ENCODE results near the gene LCORL. TPM values are rescaled to one million over a fixed set of nuclear protein-coding genes. Genes with fewer than 3 reads are reported as not detected.

LCORL gene
- total RNA-seq, 4 donors from 2014 or later = 6.1 to 17.5 (median 8.2) TPM

DNA sequence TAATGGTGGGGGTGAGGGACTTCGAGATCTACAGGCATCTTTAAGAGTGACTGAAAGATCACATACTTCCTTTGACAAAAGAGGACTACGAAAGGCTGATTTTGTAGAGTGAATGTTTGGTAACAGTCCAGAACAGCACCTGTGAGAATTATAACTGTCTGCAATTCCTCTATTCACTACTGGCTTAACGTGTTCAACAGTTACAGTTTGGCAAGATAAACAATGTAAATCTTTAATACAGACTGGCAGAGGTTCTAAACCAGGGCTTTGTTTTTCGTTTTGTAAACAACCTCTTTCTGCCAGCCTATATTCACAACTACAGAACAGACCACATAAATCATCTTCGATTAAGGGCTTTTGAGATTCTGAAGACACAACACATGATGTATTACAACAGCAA is 143.9 kb downstream of the LCORL start:
- H3K4me1 ChIP-seq = no peaks in the 10 kb centered on the region
- WGBS, 2 donors = 57 to 67% methylated on average over 5 of the region's 5 CpGs
- TF ChIP-seq, protein P1, sequence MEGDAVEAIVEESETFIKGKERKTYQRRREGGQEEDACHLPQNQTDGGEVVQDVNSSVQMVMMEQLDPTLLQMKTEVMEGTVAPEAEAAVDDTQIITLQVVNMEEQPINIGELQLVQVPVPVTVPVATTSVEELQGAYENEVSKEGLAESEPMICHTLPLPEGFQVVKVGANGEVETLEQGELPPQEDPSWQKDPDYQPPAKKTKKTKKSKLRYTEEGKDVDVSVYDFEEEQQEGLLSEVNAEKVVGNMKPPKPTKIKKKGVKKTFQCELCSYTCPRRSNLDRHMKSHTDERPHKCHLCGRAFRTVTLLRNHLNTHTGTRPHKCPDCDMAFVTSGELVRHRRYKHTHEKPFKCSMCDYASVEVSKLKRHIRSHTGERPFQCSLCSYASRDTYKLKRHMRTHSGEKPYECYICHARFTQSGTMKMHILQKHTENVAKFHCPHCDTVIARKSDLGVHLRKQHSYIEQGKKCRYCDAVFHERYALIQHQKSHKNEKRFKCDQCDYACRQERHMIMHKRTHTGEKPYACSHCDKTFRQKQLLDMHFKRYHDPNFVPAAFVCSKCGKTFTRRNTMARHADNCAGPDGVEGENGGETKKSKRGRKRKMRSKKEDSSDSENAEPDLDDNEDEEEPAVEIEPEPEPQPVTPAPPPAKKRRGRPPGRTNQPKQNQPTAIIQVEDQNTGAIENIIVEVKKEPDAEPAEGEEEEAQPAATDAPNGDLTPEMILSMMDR (IDR thresholded peaks at IDR 0.05) = no peak
- TF ChIP-seq POLR2A (IDR thresholded peaks at IDR 0.05) = no peak
- no peak overlapping the region for H3K4me3 ChIP-seq
- no peak for DNase-seq
- no peak overlapping the region for H3K27ac ChIP-seq
- H3K36me3 ChIP-seq = no peaks in the 10 kb centered on the region
- H3K9me3 ChIP-seq = no peaks in the 10 kb centered on the region
- intact Hi-C loops (cut with DNase I) = no loop called here
- H3K27me3 ChIP-seq = no peaks in the 10 kb centered on the region

DNA sequence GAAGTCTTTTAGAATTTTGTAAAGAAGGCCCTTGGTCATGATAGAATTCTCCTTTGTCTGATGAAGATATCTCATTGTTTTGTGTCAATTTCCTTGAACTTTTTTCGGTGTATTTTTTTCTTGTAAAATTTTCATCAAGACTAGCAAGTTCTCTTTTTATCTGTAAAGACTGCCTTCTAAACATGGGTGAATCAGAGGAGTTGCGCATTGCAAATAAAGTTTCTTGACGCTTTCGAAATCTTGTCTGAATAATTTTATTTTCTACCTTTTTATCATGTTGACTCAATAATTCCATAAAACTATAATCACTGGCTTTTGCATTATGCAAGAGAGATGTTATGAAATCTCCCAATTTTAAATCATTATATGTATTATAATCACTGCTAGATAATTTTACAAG is 144.6 kb downstream of the LCORL start:
- intact Hi-C loops (cut with DNase I) = no loop called here
- no peaks in the 10 kb centered on the region for H3K4me1 ChIP-seq
- no peaks in the 10 kb centered on the region for H3K27me3 ChIP-seq
- no peak overlapping the region for H3K4me3 ChIP-seq
- DNase-seq = no peak
- no peaks in the 10 kb centered on the region for H3K9me3 ChIP-seq
- TF ChIP-seq POLR2A (IDR thresholded peaks at IDR 0.05) = no peak
- TF ChIP-seq, protein P1 (IDR thresholded peaks at IDR 0.05) = no peak
- H3K36me3 ChIP-seq = no peaks in the 10 kb centered on the region
- no peak overlapping the region for H3K27ac ChIP-seq
- WGBS, 2 donors = 94 to 96% methylated on average over 4 of the region's 4 CpGs

DNA sequence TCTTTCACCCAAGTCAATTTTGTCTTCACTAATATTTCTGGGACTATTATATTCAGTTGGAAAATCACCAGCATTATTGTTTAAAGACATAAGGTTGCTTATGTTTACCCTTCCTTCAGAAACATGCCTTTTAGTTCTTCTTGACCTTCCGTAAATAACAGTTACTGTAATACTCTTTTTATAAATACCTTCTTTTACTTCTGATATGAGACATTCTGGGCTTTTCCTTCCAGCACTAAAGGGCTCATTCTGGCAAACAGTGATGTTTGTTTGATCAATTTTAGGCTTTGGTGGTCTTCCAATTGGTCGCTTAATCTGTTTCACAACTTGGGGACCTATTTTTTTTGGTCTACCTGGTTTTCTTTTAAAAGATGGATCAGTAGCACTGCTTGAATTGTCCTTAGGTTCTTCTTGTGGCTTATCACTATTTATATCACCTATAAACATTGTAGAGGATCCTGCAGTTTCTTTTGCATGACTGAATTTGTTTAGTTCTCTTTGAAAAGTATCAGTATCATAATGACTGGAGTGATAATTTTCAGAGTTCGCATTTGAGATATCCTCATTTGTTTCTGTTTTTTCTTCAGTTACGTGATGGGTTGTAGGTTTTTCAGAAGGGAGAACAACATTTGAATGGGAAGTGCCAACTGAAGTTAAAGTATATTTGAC is 146.0 kb downstream of the LCORL start:
- no peak for DNase-seq
- no peaks in the 10 kb centered on the region for H3K27me3 ChIP-seq

DNA sequence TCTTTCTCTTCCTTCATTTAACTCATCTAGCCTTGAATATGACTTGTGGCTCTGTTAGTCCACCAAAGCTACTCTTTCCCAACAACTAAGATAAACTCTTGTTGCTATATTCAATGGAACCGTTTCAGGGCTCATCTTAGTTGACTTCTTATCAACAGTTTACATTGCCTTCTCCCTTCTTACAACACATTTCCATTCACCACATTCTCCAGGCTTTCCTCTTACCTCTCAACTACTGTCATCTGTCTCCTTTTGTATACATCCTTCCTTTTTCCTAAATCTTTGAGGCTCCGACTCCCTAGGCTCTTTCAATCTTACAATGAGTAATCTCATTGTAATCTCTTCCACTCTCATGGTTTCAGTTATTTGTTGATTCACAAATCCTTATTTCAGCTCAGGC is 152.2 kb downstream of the LCORL start:
- 49 to 67% methylated on average over 2 of the region's 2 CpGs for WGBS, 2 donors
- no peaks in the 10 kb centered on the region for H3K9me3 ChIP-seq
- H3K27me3 ChIP-seq = no peaks in the 10 kb centered on the region
- TF ChIP-seq, protein P1 (IDR thresholded peaks at IDR 0.05) = no peak
- no peak for TF ChIP-seq POLR2A (IDR thresholded peaks at IDR 0.05)
- intact Hi-C loops (cut with DNase I) = no loop called here
- no peak for DNase-seq
- no peaks in the 10 kb centered on the region for H3K36me3 ChIP-seq
- no peak overlapping the region for H3K27ac ChIP-seq
- no peaks in the 10 kb centered on the region for H3K4me1 ChIP-seq
- no peak overlapping the region for H3K4me3 ChIP-seq

More for the DNA sequence above, 146.0 kb downstream of the LCORL start:
- Histone ChIP-seq H3K4me1 (no peaks in the 10 kb centered on the region), H3K4me3 (no peak overlapping the region), H3K9me3 (no peaks in the 10 kb centered on the region), H3K36me3 (no peaks in the 10 kb centered on the region), H3K27ac (no peak overlapping the region)
- intact Hi-C loops (cut with DNase I) = no loop called here
- TF ChIP-seq POLR2A (IDR thresholded peaks at IDR 0.05) = no peak
- TF ChIP-seq, protein P1 (IDR thresholded peaks at IDR 0.05) = no peak
- 84 to 91% methylated on average over 4 of the region's 4 CpGs for WGBS, 2 donors

DNA sequence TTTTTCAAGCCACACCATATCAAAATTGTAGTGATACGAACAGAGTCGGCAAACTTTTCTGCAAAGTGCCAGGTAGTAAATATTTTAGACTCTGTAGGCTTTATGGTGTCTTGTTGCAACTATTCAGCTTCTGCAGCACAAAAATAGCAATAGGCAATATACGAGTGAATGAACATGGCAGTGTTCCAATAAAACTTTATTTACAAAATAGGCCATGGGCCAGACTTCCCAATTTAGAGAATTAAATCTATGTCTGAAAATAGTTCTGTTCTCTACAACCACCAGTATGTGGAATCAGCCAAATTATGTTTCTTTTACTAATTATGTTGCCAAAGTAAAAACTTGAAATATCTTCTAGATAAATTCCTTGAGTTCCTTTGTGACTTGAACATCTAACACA is 154.3 kb downstream of the LCORL start:
- H3K4me3 ChIP-seq = no peak overlapping the region
- DNase-seq = no peak
- H3K27ac ChIP-seq = no peak overlapping the region
- H3K27me3 ChIP-seq = no peaks in the 10 kb centered on the region
- H3K36me3 ChIP-seq = no peaks in the 10 kb centered on the region
- peaks cover 0 to under 1% (median 0%) of the 10 kb centered on the region in 3 donors for H3K9me3 ChIP-seq
- intact Hi-C loops (cut with DNase I) = no loop called here
- WGBS, 2 donors = 71 to 80% methylated on average over 3 of the region's 3 CpGs
- TF ChIP-seq POLR2A (IDR thresholded peaks at IDR 0.05) = no peak
- TF ChIP-seq, protein P1 (IDR thresholded peaks at IDR 0.05) = no peak
- H3K4me1 ChIP-seq = no peaks in the 10 kb centered on the region

Data from esophagus squamous epithelium (tissue), 5 donors.